Measurements from ENCODE around the gene TPRN.

DNA sequence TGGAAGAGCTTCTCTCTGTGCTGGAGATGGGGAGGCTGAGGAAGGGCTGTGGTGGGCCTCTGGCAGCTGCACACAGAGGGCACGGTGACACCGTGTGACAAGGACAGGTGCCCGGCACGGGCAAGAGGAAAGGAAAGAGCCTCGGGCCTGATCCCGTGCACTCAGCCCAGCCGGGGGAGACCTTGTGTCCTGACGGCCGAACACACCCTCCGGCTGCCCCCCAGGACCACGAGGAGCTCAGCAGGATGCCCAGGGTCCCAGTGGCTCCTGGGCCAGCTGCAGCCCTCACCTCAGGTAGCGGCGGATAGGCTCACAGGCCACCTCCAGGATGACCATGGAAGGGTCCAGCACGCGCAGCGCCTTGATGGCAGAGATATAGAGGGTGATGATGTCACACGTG lies 17.7 kb downstream of the TPRN start:
- no peak for TF ChIP-seq ZNF274 (IDR thresholded peaks at IDR 0.05; ENCODE audit: low read depth, low read length)
- TF ChIP-seq YY1 (IDR thresholded peaks at IDR 0.05; ENCODE audit: insufficient read depth, insufficient read length), result no peak
- no peak for TF ChIP-seq SUZ12 (IDR thresholded peaks at IDR 0.05; ENCODE audit: extremely low read depth, insufficient read depth, insufficient read length)
